Stimulated activated CD4-positive, alpha-beta T cell treated with anti-CD3 and anti-CD28 coated beads, Interleukin-2, amount 100 ng/mL, for 24 hours (primary cell): ENCODE measurements around the gene PRKAG2.
"Not testable (repeated sequence)": the region's sequence is repeated elsewhere in the genome, so short reads cannot be mapped to it uniquely, and the experiment has no call there.

Experiments
- DNase-seq, 2 donors: peaks; one replicate each; pipeline ENCODE4 v3.0.0-alpha.2; 2020

PRKAG2 gene

GRCh38 chr7:151568956-151569940, 307.7 kb downstream of the PRKAG2 start:
- DNase-seq: no peak

GRCh38 chr7:151566897-151567320, 310.0 kb downstream of the PRKAG2 start:
- DNase-seq: no peak

GRCh38 chr7:151565541-151565940, 311.4 kb downstream of the PRKAG2 start:
- no peak for DNase-seq

- DNase-seq: no peak
Measured at GRCh38 chr7:151560243-151560642, 316.7 kb downstream of the PRKAG2 start.

GRCh38 chr7:151559557-151560183, 317.2 kb downstream of the PRKAG2 start:
- no peak for DNase-seq

GRCh38 chr7:151558575-151558974, 318.3 kb downstream of the PRKAG2 start:
- no peak for DNase-seq

- no peak for DNase-seq
Measured at GRCh38 chr7:151556592-151556991, 320.3 kb downstream of the PRKAG2 start.

GRCh38 chr7:151553356-151553755, 323.6 kb downstream of the PRKAG2 start:
- no peak for DNase-seq

GRCh38 chr7:151552352-151553028, 324.4 kb downstream of the PRKAG2 start:
- no peak for DNase-seq

GRCh38 chr7:151551820-151552219, 325.1 kb downstream of the PRKAG2 start:
- no peak for DNase-seq

- DNase-seq: no peak
Measured at GRCh38 chr7:151550656-151551286, 326.1 kb downstream of the PRKAG2 start.

- DNase-seq: no peak
Measured at GRCh38 chr7:151549644-151550043, 327.3 kb downstream of the PRKAG2 start.

GRCh38 chr7:151549083-151549482, 327.8 kb downstream of the PRKAG2 start:
- DNase-seq: no peak

GRCh38 chr7:151544183-151544582, 332.7 kb downstream of the PRKAG2 start:
- no peak for DNase-seq

GRCh38 chr7:151542606-151543130, 334.2 kb downstream of the PRKAG2 start:
- DNase-seq: no peak

GRCh38 chr7:151541709-151542499, 335.0 kb downstream of the PRKAG2 start:
- DNase-seq: no peak

GRCh38 chr7:151540146-151540545, 336.8 kb downstream of the PRKAG2 start:
- DNase-seq: no peak

GRCh38 chr7:151539088-151539671, 337.7 kb downstream of the PRKAG2 start:
- DNase-seq: no peak

- DNase-seq: no peak
Measured at GRCh38 chr7:151537818-151538561, 338.9 kb downstream of the PRKAG2 start.

GRCh38 chr7:151536178-151536577, 340.7 kb downstream of the PRKAG2 start:
- not testable (repeated sequence) for DNase-seq

GRCh38 chr7:151529842-151530241, 347.1 kb downstream of the PRKAG2 start:
- no peak for DNase-seq
